CD4-positive, alpha-beta T cell (primary cell): ENCODE measurements around the gene ZNF609. TPM values are rescaled to one million over a fixed set of nuclear protein-coding genes. Genes with fewer than 3 reads are reported as not detected.
"Not testable (repeated sequence)": the region's sequence is repeated elsewhere in the genome, so short reads cannot be mapped to it uniquely, and the experiment has no call there.

Experiments used
- ATAC-seq: fragments of 200-7000 bp; cut with Tn5 transposase; one replicate; pipeline ENCODE4 v1.10.0; 2022; ENCODE audit warnings: mild to moderate bottlenecking; ENCODE audit not compliant: poor library complexity
- CTCF ChIA-PET: fragments of 350-600 bp; sonication (Branson Sonifier 250); formaldehyde crosslinking; loops from one replicate; lab custom pipeline; 2021; ENCODE audit warnings: antibody characterized with exemption, inconsistent platforms; lab: Charles Lee
- POLR2A ChIA-PET: fragments of 350-600 bp; sonication (Branson Sonifier 250); formaldehyde crosslinking; loops from one replicate; lab custom pipeline; 2021; ENCODE audit warnings: antibody characterized with exemption, inconsistent platforms; lab: Charles Lee
- DNase-seq, 14 experiments: peaks; one replicate each; pipeline ENCODE4 v3.0.0-alpha.2; 2013 to 2020; ENCODE audit warnings: mixed read lengths in 2 of 14
- H3K27ac ChIP-seq, 2 donors: one replicate each; pipeline versions ENCODE4 v1.5.1 to v1.7.0; 2013; ENCODE audit warnings: low read length in 2 of 2, low read depth in 1 of 2, mild to moderate bottlenecking in 1 of 2
- H3K27me3 ChIP-seq, 2 experiments: 1 replicate in 1 of 2; 2 replicates in 1 of 2; pipeline versions ENCODE4 v1.6.1 to v1.7.0; 2013; ENCODE audit warnings: low read length in 2 of 2, control low read depth in 1 of 2, mild to moderate bottlenecking in 1 of 2, moderate library complexity in 1 of 2; ENCODE audit not compliant: insufficient read depth in 2 of 2, control insufficient read depth in 1 of 2
- H3K36me3 ChIP-seq: one replicate; pipeline ENCODE4 v1.6.1; 2013; ENCODE audit warnings: low read length, control low read depth; ENCODE audit not compliant: insufficient read depth
- H3K4me1 ChIP-seq: one replicate; pipeline ENCODE4 v1.6.1; 2013; ENCODE audit warnings: low read length, control low read depth; ENCODE audit not compliant: insufficient read depth
- H3K4me3 ChIP-seq: one replicate; pipeline ENCODE4 v1.5.1; 2013; ENCODE audit warnings: mild to moderate bottlenecking, low read length, moderate library complexity
- H3K9me3 ChIP-seq, 2 experiments: 1 replicate in 1 of 2; 2 replicates in 1 of 2; pipeline versions ENCODE4 v1.6.1 to v1.7.0; 2013; ENCODE audit warnings: low read length in 2 of 2, mild to moderate bottlenecking in 2 of 2, control low read depth in 1 of 2, moderate library complexity in 1 of 2; ENCODE audit not compliant: control insufficient read depth in 1 of 2, insufficient read depth in 1 of 2
- H3K27ac Mint-ChIP-seq: one replicate; pipeline ENCODE4 v1.8.0; 2020; ENCODE audit warnings: mixed read lengths
- H3K27me3 Mint-ChIP-seq: one replicate; pipeline ENCODE4 v1.8.0; 2021; ENCODE audit warnings: mixed read lengths
- H3K36me3 Mint-ChIP-seq: one replicate; pipeline ENCODE4 v1.8.0; 2021; ENCODE audit warnings: low read depth, mixed read lengths
- H3K4me1 Mint-ChIP-seq: one replicate; pipeline ENCODE4 v1.8.0; 2021; ENCODE audit warnings: low read depth, mixed read lengths
- H3K4me3 Mint-ChIP-seq: one replicate; pipeline ENCODE4 v1.8.0; 2020; ENCODE audit warnings: mild to moderate bottlenecking, mixed read lengths
- H3K9me3 Mint-ChIP-seq: one replicate; pipeline ENCODE4 v1.8.0; 2020; ENCODE audit warnings: mixed read lengths
- CTCF ChIP-seq: fragments of 200-600 bp; IDR thresholded peaks from one replicate; pipeline ENCODE4 v1.8.0; 2022; ENCODE audit warnings: antibody characterized with exemption, mild to moderate bottlenecking
- intact Hi-C, 2 experiments: fragments of 100-400 bp; cut with DNase I in 1 of 2; cut with micrococcal nuclease in 1 of 2; formaldehyde crosslinking; loops; one replicate each; pipeline versions ENCODE4 v1.15.1 to v1.9.0; 2023 to 2025; cut with DNase I, micrococcal nuclease
- total RNA-seq, 174 experiments: library from RNA in 2 of 174; stranded (reverse) in 2 of 174; gene quantifications; one replicate each; pipeline ENCODE4 v1.2.3 and lab custom pipeline; 2021 to 2026

Gene ZNF609
- total RNA-seq, 2 experiments from 2014 or later: 62.4 to 65.3 TPM

- Mint-ChIP-seq H3K4me1 (peaks cover 65% of the 10 kb centered on the region), H3K36me3 (peaks cover 25% of the 10 kb centered on the region), H3K9me3 (no peaks in the 10 kb centered on the region), H3K27me3 (no peaks in the 10 kb centered on the region), H3K27ac (peak overlapping the region; percentile 73), H3K4me3 (no peak overlapping the region)
- Histone ChIP-seq H3K4me3 (no peak overlapping the region), H3K27ac (no peak overlapping the region), H3K4me1 (peaks cover 9% of the 10 kb centered on the region), H3K27me3 (no peaks in the 10 kb centered on the region), H3K36me3 (peaks cover 3% of the 10 kb centered on the region), H3K9me3 (no peaks in the 10 kb centered on the region)
- CTCF ChIA-PET: no interaction called here
- intact Hi-C loops: no loop called here
- ATAC-seq: no peak
- POLR2A ChIA-PET: interaction anchor here (0.7 to 1.0 kb wide), 2 partner anchors 13 to 16 kb away, joined by 3 to 4 read pairs; no protein-coding TSS in a partner anchor
- no peak for DNase-seq
- TF ChIP-seq CTCF: no peak
Observed at GRCh38 chr15:64490598-64491259, 30.4 kb downstream of the ZNF609 start.

GRCh38 chr15:64493641-64494040, 33.3 kb downstream of the ZNF609 start:
- intact Hi-C loops: no loop called here
- Mint-ChIP-seq H3K4me1 (peaks cover 72% of the 10 kb centered on the region), H3K4me3 (no peak overlapping the region), H3K36me3 (peaks cover 36% of the 10 kb centered on the region), H3K27ac (peak overlapping the region; percentile 36), H3K27me3 (no peaks in the 10 kb centered on the region), H3K9me3 (no peaks in the 10 kb centered on the region)
- Histone ChIP-seq H3K36me3 (peaks cover 5% of the 10 kb centered on the region), H3K9me3 (no peaks in the 10 kb centered on the region), H3K27ac (no peak overlapping the region), H3K4me3 (no peak overlapping the region), H3K27me3 (no peaks in the 10 kb centered on the region), H3K4me1 (peaks cover 12% of the 10 kb centered on the region)
- DNase-seq: no peak
- ATAC-seq: no peak
- ChIA-PET POLR2A (interaction anchor here (2.0 kb wide), 1 partner anchor 10 kb away, joined by 11 read pairs; no protein-coding TSS in a partner anchor), CTCF (no interaction called here)
- no peak for TF ChIP-seq CTCF

GRCh38 chr15:64495968-64496367, 35.6 kb downstream of the ZNF609 start:
- Mint-ChIP-seq H3K4me1 (peaks cover 86% of the 10 kb centered on the region), H3K27ac (peak overlapping the region; percentile 75), H3K36me3 (peaks cover 51% of the 10 kb centered on the region)
- CTCF ChIA-PET, H3K9me3 ChIP-seq, ATAC-seq, H3K4me3 ChIP-seq, H3K27me3 ChIP-seq, H3K9me3 Mint-ChIP-seq, H3K27me3 Mint-ChIP-seq, POLR2A ChIA-PET, DNase-seq, H3K4me3 Mint-ChIP-seq, H3K27ac ChIP-seq, intact Hi-C loops: not testable (repeated sequence)
- Histone ChIP-seq H3K36me3 (peaks cover 22% of the 10 kb centered on the region), H3K4me1 (peaks cover 29% of the 10 kb centered on the region)
